SH-SY5Y (cell line): ENCODE measurements around the gene TTC21B.

Experiments used
- GATA2 ChIP-seq: IDR thresholded peaks from 2 replicates; pipeline ENCODE4 v1.6.1; 2011; ENCODE audit warnings: mild to moderate bottlenecking, low read depth, low read length
- GATA3 ChIP-seq: IDR thresholded peaks from 2 replicates; pipeline ENCODE4 v1.6.1; 2011; ENCODE audit warnings: low read depth, mild to moderate bottlenecking, low read length, moderate library complexity

GRCh38 chr2:165941827-165942226, 11.7 kb downstream of the TTC21B start:
- TF ChIP-seq GATA2 (no peak), GATA3 (no peak)
